Lung (tissue), 12 donors: ENCODE measurements around the gene HSPG2. TPM values are rescaled to one million over a fixed set of nuclear protein-coding genes. Genes with fewer than 3 reads are reported as not detected.

Experiments used
- ATAC-seq: fragments of 200-7000 bp; cut with Tn5 transposase; one replicate; pipeline ENCODE4 v1.9.1; 2020; ENCODE audit warnings: moderate number of reproducible peaks; ENCODE audit not compliant: insufficient read depth, low FRiP score
- DNase-seq, 3 donors: peaks; one replicate each; pipeline ENCODE4 v3.0.0-alpha.2; 2013 to 2017
- H3K27ac ChIP-seq, 2 donors: one replicate each; pipeline ENCODE4 v1.5.1; 2013; ENCODE audit warnings: mild to moderate bottlenecking in 2 of 2, moderate library complexity in 2 of 2, control low read depth in 1 of 2, inconsistent platforms in 1 of 2, low read depth in 1 of 2, low read length in 1 of 2
- H3K27me3 ChIP-seq, 3 donors: one replicate each; pipeline ENCODE4 v1.5.1; 2013; ENCODE audit warnings: low read length in 2 of 3; ENCODE audit not compliant: control insufficient read depth in 3 of 3, insufficient read depth in 3 of 3
- H3K36me3 ChIP-seq, 4 donors: one replicate each; pipeline ENCODE4 v1.5.1; 2013; ENCODE audit warnings: low read length in 4 of 4, mild to moderate bottlenecking in 1 of 4, moderate library complexity in 1 of 4; ENCODE audit not compliant: control insufficient read depth in 4 of 4, insufficient read depth in 4 of 4
- H3K4me1 ChIP-seq, 5 donors: one replicate each; pipeline ENCODE4 v1.5.1; 2013; ENCODE audit warnings: low read length in 5 of 5, mild to moderate bottlenecking in 2 of 5, moderate library complexity in 1 of 5; ENCODE audit not compliant: control insufficient read depth in 5 of 5, insufficient read depth in 5 of 5
- H3K4me3 ChIP-seq: one replicate; pipeline ENCODE4 v1.5.1; 2013; ENCODE audit warnings: mild to moderate bottlenecking, control low read depth, moderate library complexity
- H3K9ac ChIP-seq, 2 donors: one replicate each; pipeline ENCODE4 v1.5.1; 2013; ENCODE audit warnings: low read length in 2 of 2, control low read depth in 1 of 2; ENCODE audit not compliant: insufficient read depth in 1 of 2
- H3K9me3 ChIP-seq, 4 donors: one replicate each; pipeline ENCODE4 v1.5.1; 2013; ENCODE audit warnings: low read length in 3 of 4, mild to moderate bottlenecking in 1 of 4, moderate library complexity in 1 of 4; ENCODE audit not compliant: control insufficient read depth in 4 of 4, insufficient read depth in 3 of 4
- CTCF ChIP-seq: IDR thresholded peaks from 2 replicates; pipeline ENCODE4 v1.5.1; 2012; ENCODE audit warnings: mild to moderate bottlenecking; ENCODE audit errors: control extremely low read depth, extremely low read depth
- WGBS, 2 donors: extraction: QIAGEN DNeasy Blood & Tissue Kit; methylation state at CpG; one replicate each; pipeline ENCODE4 v1.1.7; 2013; 5-methylcytosine and 5-hydroxymethylcytosine counted together
- polyA plus RNA-seq, 2 donors: library from polyadenylated mRNA; stranded (reverse); fragments of 200-250 nt; gene quantifications; one replicate each; pipeline ENCODE4 v1.2.1, GENCODE V29; 2013
- total RNA-seq, 2 donors: library from RNA; depleted of rRNA in 1 of 2; stranded (reverse); fragments of >200 nt in 1 of 2; gene quantifications; one replicate each; pipeline ENCODE4 v1.2.1, GENCODE V29; 2014 to 2021
- donor health status: control.
- donor health status: control.
- donor health status: Bipolar disorder and iron deficiency.
- donor health status: healthy.
- donor health status: DM: yes; HTN: yes; CAD: no.

Gene HSPG2
- total and polyA plus RNA-seq, 4 donors = 58.0 to 335 (median 140) TPM

- Histone ChIP-seq H3K4me3 (no peak overlapping the region), H3K9me3 (peaks cover 0 to 2% (median 0%) of the 10 kb centered on the region in 4 donors), H3K9ac (no peak overlapping the region), H3K27ac (peak overlapping the region in 1 of 2 donors; percentile 5), H3K4me1 (peaks cover 0 to 4% (median 0%) of the 10 kb centered on the region in 5 donors), H3K36me3 (peaks cover 6 to 55% (median 28%) of the 10 kb centered on the region in 4 donors), H3K27me3 (no peaks in the 10 kb centered on the region)
- DNase-seq (no peak), ATAC-seq (no peak)
- TF ChIP-seq CTCF = no peak
- WGBS, 2 donors = 86 to 87% methylated on average over 9 to 12 of the region's 12 CpGs
Observed at GRCh38 chr1:21868941-21869454, 68.1 kb downstream of the HSPG2 start.

- 91 to 95% methylated on average over 7 of the region's 7 CpGs for WGBS, 2 donors
- no peak overlapping the region for H3K9ac ChIP-seq
- TF ChIP-seq CTCF = no peak
- ATAC-seq (no peak), DNase-seq (no peak)
- H3K36me3 ChIP-seq = peaks cover 5 to 53% (median 26%) of the 10 kb centered on the region in 4 donors
- no peak overlapping the region for H3K4me3 ChIP-seq
- peaks cover 0 to 2% (median 0%) of the 10 kb centered on the region in 4 donors for H3K9me3 ChIP-seq
- H3K27ac ChIP-seq = no peak overlapping the region
- H3K27me3 ChIP-seq = no peaks in the 10 kb centered on the region
- peaks cover 0 to 4% (median 0%) of the 10 kb centered on the region in 5 donors for H3K4me1 ChIP-seq
Observed at GRCh38 chr1:21868482-21868881, 68.6 kb downstream of the HSPG2 start.

GRCh38 chr1:21867451-21867996, 69.6 kb downstream of the HSPG2 start:
- Histone ChIP-seq H3K4me1 (peaks cover 0 to 4% (median 0%) of the 10 kb centered on the region in 5 donors), H3K36me3 (peaks cover 5 to 44% (median 23%) of the 10 kb centered on the region in 4 donors), H3K27me3 (no peaks in the 10 kb centered on the region), H3K9me3 (peaks cover 0 to 2% (median 0%) of the 10 kb centered on the region in 4 donors), H3K4me3 (no peak overlapping the region), H3K27ac (no peak overlapping the region), H3K9ac (no peak overlapping the region)
- ATAC-seq (no peak), DNase-seq (no peak)
- 84 to 90% methylated on average over 5 of the region's 5 CpGs for WGBS, 2 donors
- no peak for TF ChIP-seq CTCF
